ENCODE measurements around the gene SEMA6D.

GRCh38 chr15:47767035-47767434 lies 49.7 kb downstream of the SEMA6D start:
- no peak for TF ChIP-seq CTCF (IDR thresholded peaks at IDR 0.05; ENCODE audit: borderline replicate concordance, extremely low read depth, low read length, poor library complexity, severe bottlenecking)
- no peak for TF ChIP-seq EZH2 (IDR thresholded peaks at IDR 0.05; ENCODE audit: borderline replicate concordance, low read depth, low read length, severe bottlenecking)

Data from DND-41 (cell line).